Non-pigmented ciliary epithelial cell (primary cell): ENCODE measurements around the gene CLCNKA.

Experiments used
- DNase-seq: peaks from one replicate; pipeline ENCODE4 v3.0.0-alpha.2; 2010; ENCODE audit warnings: low read depth

Gene CLCNKA

GRCh38 chr1:16063226-16063829 lies 41.5 kb downstream of the CLCNKA start:
- no peak for DNase-seq

GRCh38 chr1:16063921-16064320 lies 42.1 kb downstream of the CLCNKA start:
- no peak for DNase-seq

GRCh38 chr1:16064536-16065268 lies 42.9 kb downstream of the CLCNKA start:
- DNase-seq: no peak

- no peak for DNase-seq
These were observed 43.4 kb downstream of the CLCNKA start for GRCh38 chr1:16065269-16065576.

- DNase-seq: no peak
These were observed 44.4 kb downstream of the CLCNKA start for GRCh38 chr1:16066245-16066644.

- no peak for DNase-seq
These were observed 45.4 kb downstream of the CLCNKA start for GRCh38 chr1:16067127-16067768.

GRCh38 chr1:16067933-16068332 lies 46.1 kb downstream of the CLCNKA start:
- no peak for DNase-seq

GRCh38 chr1:16068356-16069270 lies 46.8 kb downstream of the CLCNKA start:
- DNase-seq: no peak

- no peak for DNase-seq
These were observed 49.0 kb downstream of the CLCNKA start for GRCh38 chr1:16070640-16071355.

GRCh38 chr1:16071614-16072013 lies 49.8 kb downstream of the CLCNKA start:
- DNase-seq: no peak

- DNase-seq: no peak
These were observed 50.3 kb downstream of the CLCNKA start for GRCh38 chr1:16072095-16072494.

- DNase-seq: no peak
These were observed 51.0 kb downstream of the CLCNKA start for GRCh38 chr1:16072616-16073484.

- DNase-seq: no peak
These were observed 51.8 kb downstream of the CLCNKA start, which contains the start of gene FAM131C for GRCh38 chr1:16073490-16074119. TSS of gene FAM131C (minus strand) at chr1:16073651. CDS start at chr1:16073442, 209 bp downstream.

- DNase-seq: no peak
These were observed 52.4 kb downstream of the CLCNKA start for GRCh38 chr1:16074217-16074616.

GRCh38 chr1:16075337-16076030 lies 53.6 kb downstream of the CLCNKA start:
- no peak for DNase-seq

GRCh38 chr1:16076031-16076864 lies 54.4 kb downstream of the CLCNKA start:
- DNase-seq: peak; percentile 71

- DNase-seq: no peak
These were observed 55.0 kb downstream of the CLCNKA start for GRCh38 chr1:16076865-16077238.

GRCh38 chr1:16077406-16078245 lies 55.8 kb downstream of the CLCNKA start:
- DNase-seq: no peak
